COLO829 (cell line): ENCODE results near the gene ZNF827.

Experiments used
- DNase-seq: peaks from one replicate; pipeline ENCODE4 v3.0.0; 2012; ENCODE audit warnings: low spot score

ZNF827 gene

DNA sequence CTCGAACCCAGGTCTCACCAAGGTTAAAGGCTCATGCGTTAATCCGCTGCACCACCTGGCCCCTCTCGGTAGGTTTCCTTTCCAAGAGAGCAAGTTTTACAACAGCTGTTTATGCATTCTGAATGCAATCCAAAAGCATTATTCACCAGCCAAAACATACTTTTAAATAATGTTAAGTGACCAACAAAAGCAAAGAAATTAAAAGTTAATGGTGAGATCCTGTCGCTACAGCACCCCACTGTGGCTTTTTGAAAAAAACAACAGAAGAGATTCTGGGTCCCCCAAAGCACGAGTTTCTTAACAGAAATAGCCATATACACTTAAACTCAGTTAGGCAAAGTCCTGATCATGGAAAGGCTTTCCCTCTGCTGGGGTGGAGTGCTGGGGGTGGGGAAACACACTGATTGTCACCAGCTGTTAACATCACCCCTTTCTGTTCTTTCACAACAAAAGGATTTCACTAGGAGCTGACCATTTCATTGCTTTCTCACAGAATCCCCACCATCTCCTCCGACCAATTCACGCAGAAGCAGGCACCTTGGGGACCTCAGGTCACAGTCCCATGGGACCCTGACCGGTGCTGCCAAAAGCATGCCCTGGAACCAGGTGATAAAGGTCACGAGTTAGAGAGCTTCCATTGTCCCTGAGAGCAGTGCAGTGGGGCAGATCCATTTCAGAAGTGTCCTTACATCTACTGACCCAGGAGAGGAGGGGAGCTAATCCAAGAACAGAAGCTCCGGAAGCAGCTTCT lies 51.2 kb downstream of the ZNF827 start:
- no peak for DNase-seq

DNA sequence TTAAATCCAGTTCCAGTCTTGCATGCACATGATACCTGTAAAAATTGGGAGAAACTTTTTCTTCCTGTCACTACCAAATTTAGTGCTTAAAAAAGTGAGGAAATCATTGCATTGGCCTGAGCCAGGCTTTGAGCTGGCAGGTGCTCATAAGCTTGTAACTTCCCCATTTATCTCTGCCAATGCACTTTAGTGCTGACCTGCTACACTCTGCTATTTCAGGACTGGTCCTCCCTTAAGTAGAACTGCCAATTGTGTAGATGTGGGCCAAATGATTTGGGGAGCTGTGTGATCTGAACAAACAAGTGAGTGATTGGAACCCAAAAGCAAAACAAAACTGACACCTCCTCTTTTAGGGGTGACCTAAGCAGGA lies 51.8 kb downstream of the ZNF827 start:
- no peak for DNase-seq

DNA sequence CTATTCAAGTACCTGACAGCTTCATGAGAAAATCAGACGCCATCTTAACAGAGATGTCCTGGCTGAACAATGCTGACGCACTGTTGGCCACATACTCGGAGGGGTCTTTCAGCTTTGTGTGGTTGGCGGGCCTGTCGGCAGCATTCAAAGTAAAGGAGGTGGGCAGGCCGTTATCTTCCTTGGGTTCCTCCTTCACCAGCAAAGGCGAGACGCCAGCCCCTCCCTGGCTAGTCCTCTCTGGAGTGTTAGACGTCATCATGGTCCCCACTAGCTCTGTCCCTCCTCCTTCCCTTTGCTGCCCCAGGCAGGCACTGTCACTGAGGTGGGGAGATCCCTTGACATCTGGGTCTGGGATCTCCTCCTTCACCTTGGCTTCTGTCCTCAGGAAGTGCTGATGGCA lies 53.0 kb downstream of the ZNF827 start:
- DNase-seq, result no peak

DNA sequence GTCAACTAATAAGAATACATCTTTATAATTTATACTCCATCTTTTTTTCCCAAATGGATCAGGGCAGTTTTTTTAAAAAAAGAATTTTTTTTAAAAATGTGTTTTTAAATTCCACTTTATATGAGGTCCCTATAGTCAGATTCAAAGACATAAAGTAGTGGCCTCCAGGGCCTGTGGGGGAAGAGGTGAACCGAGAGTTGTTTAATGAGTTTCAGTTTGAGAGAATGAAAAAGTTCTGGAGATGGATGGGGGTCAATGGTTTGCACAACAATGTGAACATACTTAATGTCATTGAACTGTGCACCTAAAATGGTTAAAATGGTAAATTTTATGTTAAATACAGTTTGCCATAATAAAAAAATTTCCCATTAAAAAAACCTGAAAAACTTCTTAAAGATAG lies 53.8 kb downstream of the ZNF827 start:
- no peak for DNase-seq

DNA sequence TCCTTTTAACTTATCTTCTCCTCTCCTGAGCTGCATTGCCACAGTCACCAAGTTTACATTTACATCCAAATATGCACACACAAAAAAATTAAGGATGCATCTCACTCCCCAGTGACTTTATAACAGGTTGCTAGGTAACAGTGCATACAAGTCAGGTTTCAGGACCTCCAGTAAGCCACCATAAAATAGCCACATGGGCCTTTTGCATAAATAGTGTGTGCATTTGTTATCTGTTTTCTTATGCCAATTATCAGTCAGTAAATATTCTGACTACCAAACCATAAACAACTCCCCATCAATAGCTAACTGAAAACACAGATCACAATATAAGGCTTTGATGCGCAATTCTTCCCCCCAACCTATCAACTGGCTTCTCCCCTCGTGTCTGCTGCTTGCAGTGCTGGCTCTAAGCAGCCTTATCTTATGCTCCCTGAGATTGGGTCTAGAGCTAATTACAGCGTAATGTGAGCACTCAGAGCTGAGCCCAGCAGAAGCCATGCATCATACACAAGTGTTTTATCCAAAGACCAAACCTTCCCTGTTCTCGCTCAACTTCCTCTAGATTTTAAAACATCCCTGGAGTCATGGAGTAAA lies 55.4 kb downstream of the ZNF827 start:
- DNase-seq, result no peak

DNA sequence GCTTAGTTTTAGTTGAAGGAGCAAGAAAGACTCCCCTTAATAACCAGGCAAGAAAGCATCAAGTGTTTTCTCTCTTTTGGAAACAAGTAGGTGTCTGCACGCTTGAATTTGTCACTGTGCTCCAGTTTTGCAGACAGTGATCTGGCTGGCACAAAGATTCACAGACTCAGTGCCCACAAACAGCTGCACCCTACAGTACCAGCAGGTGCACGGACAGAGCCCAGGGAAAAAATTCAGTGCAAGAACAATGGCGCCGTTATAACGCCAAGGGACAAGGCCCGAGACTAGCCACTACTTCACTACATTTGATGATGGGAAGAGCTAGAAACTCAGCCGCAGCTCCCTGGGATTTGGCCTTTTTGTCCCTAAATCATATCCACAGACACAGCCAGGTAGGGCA lies 56.0 kb downstream of the ZNF827 start:
- no peak for DNase-seq

DNA sequence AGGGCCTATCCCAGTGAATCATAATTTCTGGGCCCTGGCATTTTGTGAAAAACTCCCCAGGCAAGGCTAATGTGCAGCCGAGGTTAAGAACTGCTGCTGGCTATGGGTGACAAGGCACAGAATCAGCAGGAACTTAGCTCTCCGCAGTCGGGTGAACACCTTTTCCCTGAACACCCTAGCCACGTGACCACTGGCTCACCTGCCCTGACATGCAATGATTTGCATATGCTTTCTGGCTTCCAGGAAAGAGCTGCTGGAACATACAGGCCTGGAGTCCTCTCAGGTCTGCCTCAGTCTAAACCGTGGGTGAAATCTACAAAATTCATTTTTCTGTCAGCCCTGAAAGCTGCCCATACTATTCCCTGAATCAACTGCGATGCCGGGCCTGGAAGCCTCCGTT lies 56.6 kb downstream of the ZNF827 start:
- DNase-seq, result no peak

DNA sequence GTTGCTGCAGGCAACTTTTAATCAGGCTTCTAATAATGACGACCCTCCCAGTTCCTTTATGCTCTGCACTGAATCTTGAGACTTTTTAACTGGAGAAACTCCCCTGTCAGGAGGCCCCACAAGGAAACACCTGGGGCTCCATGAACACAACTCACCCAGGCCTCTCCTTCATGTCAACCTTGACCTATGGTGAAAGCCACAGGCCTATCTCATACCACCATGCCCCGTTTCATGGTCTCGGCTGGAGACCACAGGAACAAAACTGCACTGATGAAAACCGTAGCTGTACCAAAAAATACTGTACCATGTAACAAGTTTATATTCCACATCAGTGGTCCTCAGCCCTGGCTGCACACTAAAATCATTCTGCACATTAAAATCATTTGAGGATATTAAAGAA lies 57.0 kb downstream of the ZNF827 start:
- DNase-seq, result no peak

DNA sequence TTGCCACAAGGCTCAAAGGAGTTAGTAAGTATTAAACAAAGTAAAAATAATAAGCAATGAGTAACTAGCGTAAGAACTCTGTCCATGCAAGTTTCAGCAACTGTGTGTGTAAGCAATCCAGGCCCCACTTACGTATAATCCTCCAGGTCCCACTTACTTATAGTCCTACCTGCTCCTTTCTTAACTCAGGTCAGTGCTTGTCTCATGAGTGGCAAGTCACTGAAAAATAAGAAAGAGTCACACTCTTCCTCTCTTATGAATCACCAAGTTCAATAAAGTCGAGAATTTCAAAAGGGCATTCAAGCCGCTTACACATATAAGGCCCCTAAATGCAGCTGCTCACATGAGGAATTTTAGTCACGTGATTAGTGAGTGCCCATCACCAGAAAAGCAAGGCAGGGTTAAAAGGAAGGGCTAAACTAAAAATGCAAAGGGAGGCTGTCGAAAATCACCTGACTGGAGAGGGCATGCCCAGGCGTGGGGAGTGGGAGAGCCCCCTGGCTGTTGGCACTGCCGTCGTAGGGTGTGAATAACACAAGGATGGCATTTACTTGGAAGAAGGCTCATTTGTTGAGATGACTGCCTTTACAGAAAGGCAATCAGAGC lies 58.2 kb downstream of the ZNF827 start:
- no peak for DNase-seq

DNA sequence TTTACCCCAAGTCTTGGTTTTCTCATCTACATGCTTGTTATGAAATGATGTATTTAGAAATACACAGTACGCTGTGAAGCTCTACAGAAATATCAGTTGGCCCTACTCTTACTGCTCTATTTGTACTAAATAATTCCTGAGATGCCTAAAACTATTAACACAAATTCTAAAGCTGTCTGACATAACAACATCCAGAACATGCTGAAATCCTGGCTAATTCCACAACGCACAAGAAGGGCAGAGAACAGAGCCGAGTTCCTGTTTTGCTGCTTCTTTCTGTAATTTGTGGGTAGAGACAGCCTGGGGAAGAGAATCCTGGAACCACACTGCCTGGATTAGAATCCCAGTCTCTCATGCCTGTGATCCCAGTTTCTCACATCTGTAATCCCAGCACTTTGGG lies 59.0 kb downstream of the ZNF827 start:
- DNase-seq, result no peak

DNA sequence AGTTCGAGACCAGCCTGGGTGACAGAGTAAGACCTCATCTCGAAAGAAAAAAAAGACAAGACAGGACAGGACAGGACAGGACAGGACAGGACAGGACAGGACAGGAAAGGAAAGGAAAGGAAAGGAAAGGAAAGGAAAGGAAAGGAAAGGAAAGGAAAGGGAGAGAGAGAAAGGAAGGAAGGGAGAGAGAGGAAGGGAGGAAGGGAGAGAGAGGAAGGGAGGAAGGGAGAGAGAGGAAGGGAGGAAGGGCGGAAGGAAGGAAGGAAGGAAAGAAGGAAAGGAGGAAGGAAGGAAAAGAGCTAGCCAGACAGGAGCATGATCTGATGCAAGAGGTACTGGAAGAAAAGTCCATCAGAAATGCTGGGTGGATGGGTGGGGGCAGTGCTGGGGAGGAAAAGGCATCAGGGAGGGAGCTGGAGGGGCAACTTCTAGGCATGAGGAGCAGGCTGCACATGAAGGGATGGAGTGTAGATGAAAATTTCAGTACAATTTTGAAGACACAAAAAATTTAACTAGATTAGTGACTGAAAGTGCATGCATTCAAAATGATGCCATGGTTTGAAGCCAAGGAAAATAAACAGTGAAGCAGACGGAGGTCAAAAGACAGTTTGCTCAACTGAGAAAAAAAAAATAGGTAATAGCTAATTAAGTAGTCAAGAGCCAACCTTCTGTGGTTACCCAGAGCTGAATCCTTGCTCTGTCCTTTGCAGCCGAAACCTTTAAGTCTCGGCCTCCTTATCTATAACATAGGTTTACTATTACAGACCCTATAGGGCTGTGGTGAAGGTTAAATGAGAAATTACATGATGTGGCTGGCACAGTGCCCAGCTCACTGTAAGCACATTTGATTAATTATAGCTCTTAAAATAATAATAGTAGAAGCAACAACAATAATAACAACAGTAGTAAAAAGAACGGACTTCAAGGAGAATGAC lies 59.9 kb downstream of the ZNF827 start:
- DNase-seq, result no peak

DNA sequence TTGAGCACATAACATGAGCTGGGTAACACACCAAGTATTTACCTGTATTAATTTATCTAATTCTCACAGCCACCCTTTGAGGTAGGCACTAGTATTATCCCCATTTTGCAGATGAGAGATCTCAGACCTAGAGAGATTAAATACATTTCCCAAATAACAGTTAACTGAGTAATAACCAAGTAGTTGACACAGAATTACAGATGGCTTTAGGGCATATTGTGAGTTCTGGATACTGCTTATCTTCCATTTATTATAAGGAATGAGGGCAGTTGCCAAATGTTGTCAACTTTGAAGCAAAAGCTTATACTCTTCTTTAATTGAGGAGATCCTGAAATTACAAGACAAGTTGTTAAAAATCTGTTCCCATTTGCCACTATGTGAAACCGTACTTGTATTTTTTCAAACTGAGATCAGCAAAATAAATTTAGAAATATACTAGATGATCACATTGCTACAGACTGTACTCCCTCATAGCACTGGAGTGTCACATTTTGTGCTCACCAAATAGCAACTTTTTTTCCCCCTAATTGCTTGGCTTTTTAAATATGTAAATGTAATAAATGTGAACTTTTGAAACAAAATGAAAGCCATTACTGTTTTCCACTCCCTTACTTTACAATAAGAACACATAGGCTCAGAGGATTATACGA lies 62.0 kb downstream of the ZNF827 start:
- no peak for DNase-seq

DNA sequence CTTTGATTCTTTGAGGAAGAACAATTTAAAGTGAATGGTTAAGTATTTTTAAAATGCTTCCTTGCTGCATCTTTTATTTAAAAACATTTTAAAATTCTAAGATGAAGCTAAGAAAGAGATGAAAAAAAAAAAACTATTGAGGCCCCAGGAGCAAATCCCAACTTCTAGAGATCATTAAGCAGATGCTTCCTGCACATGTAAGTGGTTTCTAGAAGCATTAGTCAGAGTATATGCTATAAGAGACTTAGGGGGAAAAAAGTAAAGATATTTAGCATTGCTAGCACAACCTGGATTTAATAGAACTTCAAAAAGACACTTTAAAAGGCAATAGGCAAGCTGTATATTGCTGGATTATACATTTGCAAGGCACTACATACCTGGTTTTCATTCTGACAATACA lies 64.7 kb downstream of the ZNF827 start:
- DNase-seq, result no peak

DNA sequence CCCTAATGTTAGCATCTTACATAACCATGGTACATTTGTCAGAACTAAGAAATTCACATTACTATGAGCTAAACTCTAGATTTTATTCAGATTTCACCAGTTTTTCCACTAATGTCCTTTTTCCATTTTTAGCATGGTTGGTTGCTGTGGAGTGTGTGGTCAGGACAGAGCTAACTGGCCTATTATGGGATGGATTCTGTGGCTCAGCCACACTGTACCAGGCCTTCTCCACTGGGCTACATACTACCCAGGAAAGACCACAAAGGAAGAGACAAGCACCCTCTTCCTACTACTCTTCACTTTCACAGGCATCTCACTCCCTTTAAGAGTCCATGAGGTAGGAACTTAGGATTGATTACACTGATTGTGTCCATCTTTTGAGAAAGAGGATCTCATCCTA lies 67.4 kb downstream of the ZNF827 start:
- no peak for DNase-seq

DNA sequence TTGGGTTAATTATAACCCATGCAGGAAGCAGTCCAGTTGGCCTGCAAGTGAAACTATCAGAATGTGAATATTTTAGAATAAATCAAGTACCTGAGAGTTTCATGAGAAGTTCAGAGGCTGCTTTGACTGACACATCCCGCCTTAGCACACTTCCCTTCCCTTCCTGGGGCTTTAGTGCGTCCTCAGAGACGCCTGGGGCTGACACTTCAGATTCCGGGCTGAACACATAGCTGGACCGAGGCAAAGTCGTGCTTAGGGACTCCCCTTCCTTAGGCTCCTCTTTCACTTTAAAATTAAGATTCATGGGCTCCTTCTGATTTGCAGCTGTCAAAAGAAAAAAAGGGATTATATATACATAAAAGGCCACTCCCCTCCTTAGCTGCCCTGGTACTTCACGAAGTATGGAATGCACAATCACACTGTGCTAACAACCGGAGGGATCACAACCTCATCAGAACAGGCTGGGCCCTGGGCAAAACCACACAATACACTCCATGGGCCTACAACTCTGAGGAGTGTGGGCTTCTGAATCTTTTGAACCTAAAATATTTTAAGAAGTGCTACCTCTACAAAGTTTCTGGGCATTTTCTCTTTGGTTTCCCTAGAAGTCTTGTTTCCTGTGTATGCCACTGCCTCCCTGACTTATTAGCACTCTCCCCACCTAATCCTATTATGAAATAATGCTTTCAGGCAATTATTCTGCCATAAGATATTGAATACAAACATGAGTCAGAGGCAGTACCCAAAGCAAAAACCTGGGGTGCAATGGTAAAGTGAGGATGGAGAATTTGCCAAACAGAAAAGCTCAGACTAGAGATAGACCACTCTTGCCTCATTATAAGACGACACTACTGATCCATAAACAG lies 68.2 kb downstream of the ZNF827 start:
- DNase-seq, result no peak

DNA sequence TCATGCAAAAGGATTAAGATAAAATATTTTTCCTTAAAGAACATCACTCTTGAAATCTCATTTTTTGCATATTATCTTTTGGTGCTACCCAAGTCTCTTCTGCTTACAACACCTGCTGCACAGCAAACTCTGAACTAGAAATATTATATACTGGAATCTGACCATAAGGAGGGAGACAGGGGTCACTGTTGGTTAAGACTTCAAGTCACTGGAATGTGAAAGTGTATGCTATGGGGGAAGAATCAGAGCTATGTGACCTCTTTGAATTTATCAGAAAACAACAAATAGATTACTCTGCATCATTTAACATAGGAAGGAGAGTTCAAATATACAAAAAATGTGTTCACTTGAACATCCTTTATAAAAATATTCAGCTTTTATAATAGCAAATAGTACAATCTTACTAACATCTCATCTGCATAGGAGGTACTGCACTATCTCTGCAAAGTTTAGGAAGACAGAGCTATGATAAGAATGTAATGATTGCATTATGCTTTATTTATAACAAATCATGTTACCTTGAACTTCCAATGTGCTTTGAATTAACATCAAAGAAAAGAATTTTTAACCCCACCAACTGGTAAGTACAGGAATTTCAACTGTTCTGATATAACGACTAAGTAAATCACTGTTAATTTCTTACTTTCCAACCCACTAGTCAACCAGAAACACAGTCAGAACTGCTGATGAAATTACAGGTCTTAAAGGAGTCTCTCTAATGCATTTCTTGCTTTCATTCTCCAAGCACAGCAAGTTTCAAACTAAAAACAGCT lies 69.8 kb downstream of the ZNF827 start:
- DNase-seq, result no peak

DNA sequence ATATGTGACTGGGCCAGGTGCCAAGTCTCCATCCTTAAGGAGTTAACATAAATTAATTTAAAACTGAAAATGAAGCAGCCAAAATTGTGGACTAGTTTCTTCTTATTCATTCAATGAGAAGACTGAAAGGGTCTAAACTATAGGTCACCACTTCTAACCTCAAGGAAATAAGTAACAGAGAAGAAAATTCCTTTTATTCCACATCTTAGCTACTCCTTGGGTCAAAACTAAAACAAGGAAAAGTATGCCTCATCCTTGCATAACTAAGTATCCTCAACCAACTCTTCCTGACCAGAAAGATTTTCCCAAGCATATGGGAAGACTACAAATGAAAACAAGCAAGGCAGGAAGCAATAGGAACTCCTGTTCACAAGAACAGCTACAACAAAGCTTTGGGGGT lies 71.2 kb downstream of the ZNF827 start:
- no peak for DNase-seq

DNA sequence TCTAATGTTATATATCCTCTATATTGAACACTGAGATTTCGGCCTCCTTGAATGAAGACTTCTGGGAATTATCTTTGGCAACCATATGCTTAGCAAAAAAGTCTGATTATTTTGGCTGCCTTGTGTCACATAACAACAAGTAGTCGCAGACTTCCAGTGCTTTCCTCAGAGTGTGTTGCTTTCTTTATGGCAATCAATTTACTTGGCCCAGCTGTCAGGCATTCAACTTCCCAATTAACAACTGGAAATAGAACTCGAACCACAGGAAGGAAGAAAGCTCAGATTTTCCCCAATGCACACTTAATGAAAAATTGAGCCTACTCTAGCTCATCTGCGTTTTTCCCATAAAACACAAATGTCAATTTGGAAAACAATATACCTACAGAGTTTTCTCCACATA lies 71.6 kb downstream of the ZNF827 start:
- DNase-seq, result peak; percentile 21

DNA sequence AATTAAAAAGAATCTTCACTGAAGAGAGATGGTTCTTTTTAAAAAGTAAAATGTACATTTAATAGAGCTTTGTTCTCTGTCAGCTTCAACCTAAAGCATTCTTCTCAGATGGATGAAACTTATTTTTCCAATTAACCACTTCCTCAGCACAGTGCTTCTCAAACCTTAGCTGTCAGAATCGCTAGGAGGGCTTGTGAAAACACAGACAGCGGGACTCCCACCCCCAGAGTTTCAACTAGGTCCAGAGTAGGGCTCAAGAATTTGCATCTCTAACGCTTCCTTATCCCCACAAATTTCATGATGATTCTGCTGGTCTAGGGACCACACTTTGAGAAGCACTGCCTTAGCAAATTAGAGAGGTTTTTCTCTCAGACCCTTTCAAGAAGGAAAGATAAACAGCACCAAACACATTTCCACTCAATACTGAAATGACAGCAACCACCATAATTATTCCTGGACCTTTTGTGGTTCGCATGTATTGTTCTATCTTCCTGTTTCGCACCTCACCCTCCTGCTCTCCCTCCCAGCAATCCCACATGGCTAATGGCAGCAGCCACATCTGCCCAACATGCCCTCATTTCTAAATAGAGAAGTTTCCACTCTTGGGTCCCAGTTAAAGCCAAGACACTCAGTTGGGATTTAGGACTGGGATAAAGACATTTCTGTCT lies 73.2 kb downstream of the ZNF827 start:
- no peak for DNase-seq

DNA sequence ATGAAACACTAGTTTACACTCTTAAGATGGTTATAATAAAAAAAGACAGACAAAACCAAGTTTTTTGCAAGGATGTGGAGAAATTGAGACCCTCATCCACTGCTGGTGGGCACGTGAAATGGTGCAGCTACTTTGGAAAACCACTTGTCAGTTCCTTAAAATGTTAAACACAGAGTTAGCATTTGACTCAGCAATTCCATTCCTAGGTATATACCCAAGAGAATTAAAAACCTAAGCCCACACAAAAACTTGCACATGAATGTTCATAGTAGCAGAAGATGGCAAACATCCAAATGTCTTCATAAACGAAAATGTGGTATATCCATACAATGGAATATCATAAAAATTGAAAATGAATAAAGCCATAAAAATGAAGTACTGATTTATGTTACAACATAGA lies 75.4 kb downstream of the ZNF827 start:
- no peak for DNase-seq
